GM19035 (cell line): Measurements from ENCODE around the gene FSTL4.
A peak's percentile ranks its signal among the peaks of the same experiment; 100 is the strongest.

Experiments used
- ATAC-seq: cut with Tn5 transposase; IDR thresholded peaks from one replicate; pipeline ENCODE4 v1.9.1; 2021; ENCODE audit not compliant: unreplicated experiment

FSTL4 gene

GRCh38 chr5:133251296-133252132 lies 360.8 kb downstream of the FSTL4 start:
- ATAC-seq: no peak

GRCh38 chr5:133250527-133250926 lies 361.8 kb downstream of the FSTL4 start:
- no peak for ATAC-seq

DNA sequence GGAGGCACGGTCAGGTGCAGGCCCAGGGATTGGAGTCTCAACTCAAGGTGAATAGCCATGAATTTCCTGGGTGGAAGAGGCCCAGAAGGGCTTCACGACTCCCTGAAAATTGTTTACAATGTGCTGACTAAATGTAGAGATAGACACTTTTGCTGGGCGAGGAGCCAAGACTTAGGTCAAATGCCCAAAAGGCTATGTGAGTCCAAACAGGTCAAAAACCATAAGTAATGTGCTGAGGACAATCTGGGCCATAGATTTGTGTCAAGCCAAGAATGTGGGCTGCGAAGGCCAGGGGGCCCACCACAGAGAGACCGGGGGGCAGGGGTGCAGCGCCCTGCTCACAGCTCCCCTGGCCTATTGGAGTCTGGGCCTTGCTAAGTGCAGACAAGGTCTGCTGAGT lies 362.7 kb downstream of the FSTL4 start:
- no peak for ATAC-seq

DNA sequence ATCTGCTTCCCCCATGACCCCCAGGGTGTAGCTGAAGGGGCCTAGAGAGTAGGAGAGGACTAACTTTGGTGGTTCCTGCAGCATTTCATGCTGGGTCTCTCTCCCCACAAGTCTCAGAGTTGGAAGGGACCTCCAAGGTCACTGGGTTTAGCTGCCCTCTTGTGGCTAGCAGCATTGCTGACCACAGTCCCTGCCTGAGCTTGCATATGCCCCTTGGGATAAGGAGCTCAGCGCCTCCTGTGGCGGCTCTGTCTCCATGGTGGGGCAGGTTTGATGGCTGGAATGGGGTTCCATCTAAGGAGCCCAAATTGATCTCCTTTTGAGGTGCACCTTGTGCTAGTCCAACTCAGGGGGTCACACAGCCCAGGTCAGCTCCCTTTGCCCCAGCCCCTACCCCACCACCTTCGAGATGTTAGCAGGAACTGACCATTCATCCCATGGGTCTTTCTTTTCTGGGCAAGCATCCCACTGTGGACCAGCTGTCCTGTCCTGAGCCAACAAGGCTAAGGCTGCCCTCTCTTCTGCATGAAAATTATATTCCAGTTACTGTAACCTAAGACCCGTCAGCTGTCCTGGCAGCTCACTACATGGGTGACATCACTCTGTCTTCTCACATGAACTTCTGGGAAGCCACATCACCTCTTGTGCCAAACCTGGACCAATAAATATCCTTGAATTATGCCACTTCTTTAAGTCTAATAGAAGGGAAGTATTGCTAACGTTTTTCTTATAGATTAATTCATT lies 364.3 kb downstream of the FSTL4 start:
- ATAC-seq: no peak

DNA sequence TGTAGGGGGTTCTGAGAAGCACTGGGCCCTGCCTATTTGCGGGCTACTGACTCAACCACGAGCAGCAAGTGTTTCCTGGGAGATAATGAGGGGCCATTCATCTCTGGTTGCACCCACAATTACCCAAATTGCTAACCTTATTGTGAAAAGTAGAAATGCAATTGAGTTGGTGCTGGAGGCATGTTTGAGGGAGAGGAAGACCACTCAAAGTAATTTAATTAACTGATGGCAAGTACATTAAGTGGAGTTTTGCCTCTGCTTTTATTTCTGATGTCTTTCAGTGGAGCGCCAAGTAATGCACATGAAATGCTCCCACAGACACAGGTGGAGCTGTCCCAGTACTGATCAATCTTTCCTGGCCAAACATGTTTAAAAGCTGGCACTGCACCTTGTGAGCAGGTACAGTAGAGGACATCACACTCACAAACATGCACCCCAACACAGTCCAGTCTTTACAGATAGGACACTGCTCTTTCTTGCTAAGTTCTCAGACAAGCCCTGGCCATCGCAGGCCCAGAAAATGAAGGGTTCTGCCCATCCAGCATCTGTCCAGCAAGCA lies 365.1 kb downstream of the FSTL4 start:
- ATAC-seq: no peak

- no peak for ATAC-seq
Measured at GRCh38 chr5:133246376-133247150, 365.8 kb downstream of the FSTL4 start.

DNA sequence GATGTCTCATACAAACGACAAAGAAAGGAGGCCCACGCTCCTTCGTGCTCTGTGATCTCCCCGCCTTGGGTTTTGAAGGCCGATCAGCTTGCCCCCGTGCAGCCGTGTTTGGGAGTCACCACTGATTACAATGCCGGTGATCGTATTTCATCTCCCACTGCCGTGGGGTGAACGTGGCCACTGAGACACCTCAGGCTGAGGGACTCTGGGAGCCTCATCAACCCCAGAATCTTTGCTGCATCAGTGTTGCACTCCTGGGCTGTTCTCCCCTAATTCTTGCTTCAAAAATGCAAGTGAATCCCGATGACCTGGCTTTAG lies 366.3 kb downstream of the FSTL4 start:
- ATAC-seq: no peak

GRCh38 chr5:133245191-133246052 lies 366.9 kb downstream of the FSTL4 start:
- ATAC-seq: peak; percentile 29

- peak; percentile 55 for ATAC-seq
Measured at GRCh38 chr5:133244242-133244641, 368.1 kb downstream of the FSTL4 start.

- ATAC-seq: no peak
Measured at GRCh38 chr5:133243196-133243595, 369.1 kb downstream of the FSTL4 start.

- ATAC-seq: no peak
Measured at GRCh38 chr5:133242221-133242835, 370.0 kb downstream of the FSTL4 start.

- ATAC-seq: no peak
Measured at GRCh38 chr5:133241179-133242092, 370.9 kb downstream of the FSTL4 start.

GRCh38 chr5:133240425-133241091 lies 371.8 kb downstream of the FSTL4 start:
- peak; percentile 72 for ATAC-seq

GRCh38 chr5:133238426-133239205 lies 373.7 kb downstream of the FSTL4 start:
- no peak for ATAC-seq

GRCh38 chr5:133236976-133237375 lies 375.4 kb downstream of the FSTL4 start:
- ATAC-seq: no peak

DNA sequence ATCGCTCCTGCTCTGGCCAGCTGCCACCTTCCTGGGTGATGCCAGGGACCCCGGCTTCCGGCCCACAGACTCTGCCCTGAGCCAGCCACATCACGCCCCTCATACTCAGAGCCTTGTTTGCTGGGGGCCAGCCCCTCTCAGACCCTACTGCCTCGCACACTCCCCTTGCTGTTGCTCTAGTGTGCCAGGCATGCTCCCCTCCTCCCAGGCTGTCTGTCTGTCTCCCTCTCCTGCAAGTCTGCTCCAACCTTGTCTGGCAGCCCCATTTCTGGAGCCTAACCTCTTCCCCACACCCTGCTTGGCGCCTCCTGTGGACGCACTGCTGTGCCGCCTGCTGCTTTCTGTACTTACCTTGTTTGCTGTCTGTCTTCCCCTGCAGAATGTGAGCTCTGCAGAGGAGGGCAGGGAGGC lies 375.8 kb downstream of the FSTL4 start:
- no peak for ATAC-seq

GRCh38 chr5:133235696-133236426 lies 376.5 kb downstream of the FSTL4 start:
- no peak for ATAC-seq
